HG03039 (cell line): Measurements from ENCODE around the gene DLG2.
"Not testable (repeated sequence)": the region's sequence is repeated elsewhere in the genome, so short reads cannot be mapped to it uniquely, and the experiment has no call there.

Experiments used
- ATAC-seq: cut with Tn5 transposase; IDR thresholded peaks from one replicate; pipeline ENCODE4 v1.9.1; 2021; ENCODE audit warnings: mild to moderate bottlenecking, moderate library complexity; ENCODE audit not compliant: unreplicated experiment

DLG2 gene

GRCh38 chr11:83785942-83786341 is 1841.2 kb downstream of the DLG2 start:
- no peak for ATAC-seq

- ATAC-seq: no peak
These were observed 1842.7 kb downstream of the DLG2 start for GRCh38 chr11:83784419-83784818.

DNA sequence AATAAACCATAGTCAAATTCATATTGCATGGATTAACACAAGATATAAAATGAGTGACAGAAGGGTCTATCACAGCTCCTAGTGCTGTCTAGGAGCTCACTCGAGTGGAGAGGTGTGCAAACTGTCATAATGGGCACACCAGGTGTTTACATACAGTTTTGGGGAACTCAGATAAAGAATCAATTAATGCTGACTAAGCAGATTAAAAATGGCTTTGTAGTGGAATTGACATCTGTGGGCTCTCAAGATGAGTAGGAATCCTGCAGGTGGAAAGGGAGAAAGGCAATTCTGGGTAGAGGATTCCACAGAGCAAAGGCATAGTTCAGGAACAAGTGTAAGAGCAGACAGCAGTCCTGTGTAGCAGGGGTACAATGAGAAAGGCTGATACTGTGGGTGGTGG is 1844.8 kb downstream of the DLG2 start:
- no peak for ATAC-seq

DNA sequence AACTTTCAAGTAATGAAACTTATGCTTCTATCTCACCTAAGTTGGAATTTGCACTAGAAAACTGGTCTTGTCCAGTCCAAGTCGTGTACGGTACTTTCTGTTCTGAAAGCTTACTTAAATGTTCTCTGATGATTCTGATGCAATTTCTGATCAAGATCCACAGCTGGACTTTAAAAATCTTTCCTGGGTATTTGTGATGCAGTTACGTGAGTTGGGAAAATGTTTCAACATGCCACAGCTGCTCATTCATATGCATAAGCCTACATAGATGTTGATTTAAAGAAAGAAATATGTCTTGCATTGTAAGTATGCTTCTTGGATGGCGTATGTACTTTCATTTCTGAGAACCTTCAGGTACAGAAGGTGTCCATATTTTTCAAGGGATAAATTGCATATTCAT is 1847.3 kb downstream of the DLG2 start:
- ATAC-seq: no peak

- no peak for ATAC-seq
These were observed 1848.5 kb downstream of the DLG2 start for GRCh38 chr11:83778596-83778995.

DNA sequence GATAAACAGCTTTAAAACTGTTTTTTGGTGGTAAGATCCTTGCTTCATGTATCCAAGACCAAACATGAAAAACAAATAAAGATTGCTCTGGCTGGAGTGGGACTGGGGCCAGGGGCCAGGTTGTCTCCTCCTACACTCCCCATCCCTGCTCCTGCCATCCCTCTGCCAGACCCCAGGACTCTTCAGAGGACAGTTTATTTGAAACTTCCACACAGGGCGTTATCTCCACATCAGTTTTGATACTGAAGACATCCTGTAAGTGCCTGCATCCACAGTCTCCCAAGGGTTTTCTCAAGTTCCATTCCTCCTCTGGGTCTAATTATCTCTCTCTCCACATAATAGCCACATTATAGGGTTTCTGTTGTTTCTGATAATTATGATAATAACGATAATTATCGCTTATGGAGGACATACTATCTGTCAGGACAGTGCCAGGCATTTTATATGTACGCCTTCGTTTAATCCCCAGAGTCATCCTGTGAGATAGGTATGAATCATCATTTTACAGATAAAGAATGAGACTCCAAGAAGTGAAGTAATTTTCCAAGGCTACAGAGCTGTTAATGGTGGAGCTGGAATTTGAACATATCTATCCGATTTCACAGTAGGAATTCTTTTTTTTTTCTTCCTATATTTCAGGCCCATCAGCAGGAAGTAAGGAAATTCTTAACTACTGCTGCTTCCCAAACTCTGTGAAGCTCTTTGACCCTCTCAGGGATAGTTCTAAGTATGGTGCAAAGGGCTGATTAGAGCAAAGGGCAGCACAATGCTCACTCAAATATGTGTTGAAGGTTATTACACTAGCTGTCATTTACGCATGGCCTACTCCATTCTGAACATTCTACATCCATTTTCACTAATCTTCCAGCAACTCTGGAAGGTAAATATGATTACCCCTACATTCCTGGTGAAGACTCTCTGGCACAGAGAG is 1852.9 kb downstream of the DLG2 start:
- ATAC-seq: no peak

- ATAC-seq: no peak
These were observed 1858.7 kb downstream of the DLG2 start for GRCh38 chr11:83768489-83768888.

- ATAC-seq: no peak
These were observed 1860.2 kb downstream of the DLG2 start for GRCh38 chr11:83766932-83767331.

DNA sequence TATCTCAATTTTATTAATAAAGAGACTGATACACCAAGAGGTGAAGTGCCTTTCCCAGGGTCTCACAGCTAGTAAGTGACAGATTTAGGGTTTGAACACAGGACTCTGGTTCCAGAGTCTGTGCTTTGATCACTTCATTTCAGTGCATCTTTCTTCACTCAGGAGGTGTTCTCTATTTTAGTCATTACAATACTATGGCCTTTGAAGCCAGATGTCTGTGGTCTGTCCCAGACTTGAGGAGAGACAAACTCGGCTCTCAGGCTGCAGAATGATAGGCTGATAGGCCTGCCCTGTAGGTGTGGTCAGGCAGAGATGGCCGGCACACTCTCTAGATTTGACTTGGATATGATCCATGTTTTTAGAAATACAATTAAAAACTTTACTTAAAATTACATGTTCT is 1862.5 kb downstream of the DLG2 start:
- peak; percentile 85 for ATAC-seq

DNA sequence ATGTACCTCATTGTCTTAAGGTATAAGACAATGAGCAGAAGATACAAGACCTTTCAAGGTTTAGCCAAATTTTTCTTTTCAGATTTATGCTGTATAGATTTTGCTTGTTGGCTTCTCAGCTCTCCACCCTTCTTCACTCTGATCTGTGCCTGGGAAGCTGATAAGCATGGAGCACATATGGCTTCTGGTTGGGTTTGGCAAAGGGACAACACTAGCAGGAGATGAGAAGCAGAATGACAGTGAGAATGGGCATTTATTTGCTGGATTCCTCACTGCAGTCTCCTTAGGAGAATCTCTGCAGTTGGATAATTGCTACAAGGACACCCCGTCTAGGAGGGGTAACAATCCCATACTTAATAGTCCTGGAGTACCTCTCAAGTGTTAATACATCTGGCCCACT is 1866.2 kb downstream of the DLG2 start:
- ATAC-seq: no peak

DNA sequence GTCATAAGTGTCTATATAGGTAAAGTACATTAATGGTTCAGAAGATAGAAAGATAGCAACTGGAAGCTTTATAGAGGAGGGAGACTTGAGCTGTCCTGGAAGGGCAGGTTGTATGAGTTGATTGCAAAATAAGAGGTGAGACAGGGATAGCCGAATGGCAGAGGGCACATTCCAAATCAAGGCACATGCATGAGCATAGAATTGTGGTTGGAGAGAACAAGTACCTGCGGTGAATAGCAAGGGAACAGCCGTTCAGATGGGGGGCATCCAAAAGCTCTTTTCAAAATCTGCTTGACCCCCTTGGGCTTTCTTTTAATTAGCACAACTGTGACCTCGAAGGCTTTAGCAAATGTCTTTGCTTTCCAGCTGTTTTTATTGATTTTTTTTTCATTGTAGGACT is 1868.0 kb downstream of the DLG2 start:
- ATAC-seq: no peak

- no peak for ATAC-seq
These were observed 1876.1 kb downstream of the DLG2 start for GRCh38 chr11:83751041-83751440.

- ATAC-seq: no peak
These were observed 1880.1 kb downstream of the DLG2 start for GRCh38 chr11:83746921-83747585.

GRCh38 chr11:83744620-83745192 is 1882.4 kb downstream of the DLG2 start:
- ATAC-seq: no peak

GRCh38 chr11:83736684-83737083 is 1890.5 kb downstream of the DLG2 start:
- no peak for ATAC-seq

GRCh38 chr11:83734120-83734519 is 1893.0 kb downstream of the DLG2 start:
- ATAC-seq: no peak

DNA sequence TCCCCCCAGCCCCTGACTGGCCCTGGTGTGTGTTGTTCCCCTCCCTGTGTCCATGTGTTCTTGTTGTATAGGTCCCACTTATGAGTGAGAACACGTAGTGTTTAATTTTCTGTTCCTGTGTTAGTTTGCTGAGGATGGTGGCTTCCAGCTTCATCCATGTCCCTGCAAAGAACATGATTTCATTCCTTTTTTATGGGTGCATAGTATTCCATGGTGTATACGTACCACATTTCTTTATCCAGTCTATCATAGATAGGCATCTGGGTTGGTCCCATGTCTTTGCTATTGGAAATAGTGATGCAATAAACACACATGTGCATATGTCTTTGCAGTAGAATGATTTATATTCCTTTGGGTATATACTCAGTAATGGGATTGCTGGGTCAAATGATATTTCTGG is 1895.9 kb downstream of the DLG2 start:
- not testable (repeated sequence) for ATAC-seq

- ATAC-seq: no peak
These were observed 1898.9 kb downstream of the DLG2 start for GRCh38 chr11:83728281-83728680.

DNA sequence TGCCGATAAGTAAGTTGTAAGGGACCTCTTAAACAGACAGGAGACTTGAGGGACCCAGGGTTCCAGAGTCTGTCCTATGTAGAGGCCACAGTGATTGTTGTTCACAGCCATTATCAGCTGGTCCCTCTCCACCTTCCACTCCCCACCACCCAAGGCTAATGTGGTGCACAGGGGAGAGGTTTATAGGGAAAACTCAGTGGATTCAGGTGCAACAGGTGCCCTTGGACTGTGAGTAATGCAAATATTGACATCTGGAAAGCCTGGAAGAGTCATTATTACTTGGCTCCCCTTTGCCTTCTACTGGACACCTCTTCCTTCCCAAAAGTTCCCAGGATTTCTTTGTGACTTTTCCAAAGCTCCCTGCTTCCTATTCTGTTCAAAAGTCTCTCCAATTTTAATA is 1899.9 kb downstream of the DLG2 start:
- no peak for ATAC-seq

DNA sequence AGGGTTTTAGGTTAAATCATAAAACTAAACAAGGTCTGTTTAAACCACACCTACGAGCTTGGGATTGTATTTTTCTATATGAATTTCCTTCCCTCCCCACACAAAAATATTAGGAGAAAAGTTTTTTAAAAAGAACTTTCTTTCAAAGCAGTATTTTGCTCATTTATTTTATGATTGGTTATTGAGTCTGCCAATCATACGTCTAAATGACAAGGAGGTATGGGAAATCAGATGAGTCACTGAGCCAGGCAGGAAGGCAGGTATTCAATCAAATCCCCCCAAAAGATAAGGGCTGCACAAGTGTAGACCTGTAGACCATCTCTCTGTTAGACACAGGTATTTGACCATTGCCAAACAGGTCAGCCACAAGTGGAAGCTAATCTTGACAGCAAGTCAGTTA is 1900.8 kb downstream of the DLG2 start:
- ATAC-seq: no peak

DNA sequence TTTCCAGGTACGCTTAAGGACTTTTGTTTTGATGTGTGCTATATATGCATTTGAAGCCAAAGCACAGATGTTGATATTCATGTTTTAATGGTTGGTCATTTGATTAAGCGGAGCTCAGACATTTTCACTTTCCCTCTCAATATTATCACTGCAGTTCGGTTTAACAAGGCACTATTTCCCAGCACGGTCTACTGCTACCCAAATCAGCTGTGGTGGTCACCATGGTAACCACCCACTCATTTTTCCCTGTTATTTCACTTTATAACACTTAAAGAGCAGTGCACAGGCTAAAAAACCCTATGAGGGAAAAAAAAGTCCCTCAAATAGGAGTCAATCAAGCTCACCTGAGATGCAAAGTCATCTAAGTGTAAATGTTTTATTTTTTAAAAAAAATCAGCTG is 1901.4 kb downstream of the DLG2 start:
- ATAC-seq: no peak

- no peak for ATAC-seq
These were observed 1901.9 kb downstream of the DLG2 start for GRCh38 chr11:83725269-83725560.
